A549 (cell line): ENCODE results near the gene AVPI1.

Experiments
- EP300 ChIP-seq, 2 experiments: fragments of >200 bp; sonication (Bioruptor Twin); formaldehyde crosslinking; IDR thresholded peaks; 2 replicates in 1 of 2; 3 replicates in 1 of 2; pipeline ENCODE4 v1.6.1; 2016 to 2017
- MAFK ChIP-seq: fragments of 450-650 bp; IDR thresholded peaks from 2 replicates; pipeline ENCODE4 v1.6.1; 2014; ENCODE audit not compliant: partially characterized antibody
- SREBF2 ChIP-seq: fragments of 450-650 bp; IDR thresholded peaks from 2 replicates; pipeline ENCODE4 v1.6.1; 2014; ENCODE audit warnings: mild to moderate bottlenecking, moderate library complexity
- ZFP36 ChIP-seq: fragments of 450-650 bp; IDR thresholded peaks from 2 replicates; pipeline ENCODE4 v1.6.1; 2014; ENCODE audit warnings: borderline replicate concordance; ENCODE audit not compliant: partially characterized antibody
- ZNF302 ChIP-seq: fragments of 250-450 bp; sonication (Bioruptor Pico); IDR thresholded peaks from 2 replicates; pipeline ENCODE4 v1.9.0; 2021; ENCODE audit warnings: inconsistent platforms, mild to moderate bottlenecking, moderate library complexity
- TF ChIP-seq, protein P1 (sequence below): IDR thresholded peaks from 2 replicates; pipeline ENCODE4 v1.6.1; 2012
- TF ChIP-seq, protein P2 (sequence below): fragments of 250-450 bp; sonication (Bioruptor Pico); IDR thresholded peaks from 2 replicates; pipeline ENCODE4 v1.5.0; 2021; ENCODE audit warnings: mild to moderate bottlenecking, moderate library complexity, borderline replicate concordance

DNA sequence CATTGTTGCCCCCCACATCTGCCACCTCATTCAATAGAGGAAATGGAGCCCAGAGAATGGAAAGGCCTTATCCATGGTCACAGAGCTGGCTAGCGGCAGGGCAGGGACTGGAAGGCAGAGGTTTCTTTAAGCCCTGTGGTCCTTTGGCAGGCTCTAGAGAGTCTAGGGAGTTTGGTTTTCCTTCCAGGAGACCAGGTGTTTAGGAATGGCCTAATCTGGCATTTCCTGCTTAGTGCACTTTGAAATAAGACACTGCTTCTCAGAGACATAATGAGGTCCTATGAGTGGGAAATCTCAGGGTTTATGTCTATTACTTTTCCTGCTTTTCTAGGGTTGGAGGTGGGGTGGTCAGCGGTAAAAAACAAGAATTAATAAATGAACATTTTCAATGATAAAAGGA, 32.6 kb upstream of the AVPI1 start:
- TF ChIP-seq SREBF2, result no peak
- TF ChIP-seq, protein P1, sequence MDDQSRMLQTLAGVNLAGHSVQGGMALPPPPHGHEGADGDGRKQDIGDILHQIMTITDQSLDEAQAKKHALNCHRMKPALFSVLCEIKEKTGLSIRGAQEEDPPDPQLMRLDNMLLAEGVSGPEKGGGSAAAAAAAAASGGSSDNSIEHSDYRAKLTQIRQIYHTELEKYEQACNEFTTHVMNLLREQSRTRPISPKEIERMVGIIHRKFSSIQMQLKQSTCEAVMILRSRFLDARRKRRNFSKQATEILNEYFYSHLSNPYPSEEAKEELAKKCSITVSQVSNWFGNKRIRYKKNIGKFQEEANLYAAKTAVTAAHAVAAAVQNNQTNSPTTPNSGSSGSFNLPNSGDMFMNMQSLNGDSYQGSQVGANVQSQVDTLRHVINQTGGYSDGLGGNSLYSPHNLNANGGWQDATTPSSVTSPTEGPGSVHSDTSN, result no peak
- TF ChIP-seq, protein P2, sequence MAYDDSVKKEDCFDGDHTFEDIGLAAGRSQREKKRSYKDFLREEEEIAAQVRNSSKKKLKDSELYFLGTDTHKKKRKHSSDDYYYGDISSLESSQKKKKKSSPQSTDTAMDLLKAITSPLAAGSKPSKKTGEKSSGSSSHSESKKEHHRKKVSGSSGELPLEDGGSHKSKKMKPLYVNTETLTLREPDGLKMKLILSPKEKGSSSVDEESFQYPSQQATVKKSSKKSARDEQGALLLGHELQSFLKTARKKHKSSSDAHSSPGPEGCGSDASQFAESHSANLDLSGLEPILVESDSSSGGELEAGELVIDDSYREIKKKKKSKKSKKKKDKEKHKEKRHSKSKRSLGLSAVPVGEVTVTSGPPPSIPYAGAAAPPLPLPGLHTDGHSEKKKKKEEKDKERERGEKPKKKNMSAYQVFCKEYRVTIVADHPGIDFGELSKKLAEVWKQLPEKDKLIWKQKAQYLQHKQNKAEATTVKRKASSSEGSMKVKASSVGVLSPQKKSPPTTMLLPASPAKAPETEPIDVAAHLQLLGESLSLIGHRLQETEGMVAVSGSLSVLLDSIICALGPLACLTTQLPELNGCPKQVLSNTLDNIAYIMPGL, result no peak
- no peak for TF ChIP-seq ZFP36
- TF ChIP-seq EP300 (IDR thresholded peaks at IDR 0.05), result no peak
- TF ChIP-seq ZNF302 (CRISPR knock-in tag), result no peak
- no peak for TF ChIP-seq MAFK
